ENCODE results near the gene OTOS. TPM values are rescaled to one million over a fixed set of nuclear protein-coding genes. Genes with fewer than 3 reads are reported as not detected.

The OTOS gene
- total RNA-seq, 2 experiments from 2014 or later, result not detected

DNA sequence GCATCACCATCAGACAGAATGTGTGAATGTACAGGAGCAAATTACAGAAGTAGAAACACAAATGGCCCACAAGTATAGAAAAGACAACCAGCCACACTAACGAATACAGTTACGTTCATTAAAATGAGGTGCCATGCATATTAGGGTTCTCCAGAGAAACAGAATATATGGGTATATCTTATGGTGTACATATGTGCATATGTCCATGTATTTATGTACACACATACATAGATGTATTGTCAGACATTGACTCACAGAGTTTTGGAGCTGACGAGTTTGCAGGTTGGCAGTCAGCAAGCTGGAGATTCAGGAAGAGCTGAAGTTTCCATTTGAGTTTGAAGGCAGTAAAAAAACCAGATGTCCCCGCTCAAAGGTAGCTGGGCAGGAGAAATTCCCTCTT lies 37.3 kb downstream of the OTOS start:
- H3K27ac Mint-ChIP-seq, result no peak overlapping the region
- H3K27me3 Mint-ChIP-seq, result peaks cover 28% of the 10 kb centered on the region
- POLR2A ChIA-PET, result no interaction called here
- intact Hi-C loops (cut with micrococcal nuclease), result no loop called here
- no peak for TF ChIP-seq CTCF (IDR thresholded peaks at IDR 0.05)
- ATAC-seq (no peak), DNase-seq (no peak)
- no peaks in the 10 kb centered on the region for H3K4me1 Mint-ChIP-seq (ENCODE audit: low read depth)
- H3K4me3 Mint-ChIP-seq, result no peak overlapping the region
- CTCF ChIA-PET, result no interaction called here
- no peaks in the 10 kb centered on the region for H3K36me3 Mint-ChIP-seq (ENCODE audit: low read depth)
- H3K9me3 Mint-ChIP-seq, result no peaks in the 10 kb centered on the region

DNA sequence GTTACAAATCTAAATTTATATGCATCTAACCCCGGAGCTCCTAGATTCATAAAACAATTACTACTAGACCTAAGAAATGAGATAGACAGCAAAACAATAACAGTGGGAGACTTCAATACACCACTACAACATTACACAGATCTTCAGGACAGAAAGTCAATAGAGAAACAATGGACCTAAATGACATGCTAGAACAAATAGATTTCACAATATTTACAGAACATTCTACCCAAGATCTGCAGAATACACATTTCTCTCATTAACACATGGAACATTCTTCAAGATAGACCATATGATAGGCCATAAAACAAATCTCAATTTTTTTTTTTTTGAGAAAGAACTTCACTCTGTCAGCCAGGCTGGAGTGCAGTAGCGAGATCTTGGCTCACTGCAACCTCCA lies 42.1 kb downstream of the OTOS start:
- Mint-ChIP-seq H3K9me3 (peaks cover 4% of the 10 kb centered on the region), H3K27ac (no peak overlapping the region), H3K36me3 (ENCODE audit: low read depth) (no peaks in the 10 kb centered on the region), H3K4me3 (no peak overlapping the region), H3K4me1 (ENCODE audit: low read depth) (no peaks in the 10 kb centered on the region), H3K27me3 (peaks cover 65% of the 10 kb centered on the region)
- no peak for DNase-seq
- CTCF ChIA-PET, result interaction anchor here (0.7 to 3.2 kb wide), 2 partner anchors 10 to 37 kb away, joined by 3 to 12 read pairs; no protein-coding TSS in a partner anchor
- ATAC-seq, result no peak
- POLR2A ChIA-PET, result no interaction called here
- no peak for TF ChIP-seq CTCF (IDR thresholded peaks at IDR 0.05)
- intact Hi-C loops (cut with micrococcal nuclease), result no loop called here

GRCh38 chr2:240095556-240096523 lies 44.6 kb downstream of the OTOS start:
- Mint-ChIP-seq H3K4me1 (ENCODE audit: low read depth) (no peaks in the 10 kb centered on the region), H3K4me3 (no peak overlapping the region), H3K27me3 (peaks cover 66% of the 10 kb centered on the region), H3K27ac (no peak overlapping the region), H3K36me3 (ENCODE audit: low read depth) (no peaks in the 10 kb centered on the region), H3K9me3 (peaks cover 4% of the 10 kb centered on the region)
- intact Hi-C loops (cut with micrococcal nuclease), result no loop called here
- DNase-seq (no peak), ATAC-seq (no peak)
- ChIA-PET CTCF (interaction anchor here (0.9 to 3.2 kb wide), 2 partner anchors 35 to 45 kb away, joined by 3 to 12 read pairs; no protein-coding TSS in a partner anchor), POLR2A (interaction anchor here (0.6 kb wide), 1 partner anchor 237 kb away, joined by 3 read pairs; no protein-coding TSS in a partner anchor)
- TF ChIP-seq CTCF (IDR thresholded peaks at IDR 0.05), result no peak

- no peak for ATAC-seq
- no peak for DNase-seq
- Mint-ChIP-seq H3K4me1 (ENCODE audit: low read depth) (no peaks in the 10 kb centered on the region), H3K4me3 (no peak overlapping the region), H3K36me3 (ENCODE audit: low read depth) (peaks cover 1% of the 10 kb centered on the region), H3K27ac (no peak overlapping the region), H3K9me3 (peaks cover 9% of the 10 kb centered on the region), H3K27me3 (peaks cover 37% of the 10 kb centered on the region)
- intact Hi-C loops (cut with micrococcal nuclease), result no loop called here
- ChIA-PET CTCF (interaction anchor here (0.6 to 1.3 kb wide), 2 partner anchors 16 to 351 kb away, joined by 3 read pairs; no protein-coding TSS in a partner anchor), POLR2A (no interaction called here)
- no peak for TF ChIP-seq CTCF (IDR thresholded peaks at IDR 0.05)
Observed at GRCh38 chr2:240089306-240089705, 51.2 kb downstream of the OTOS start.

Other genes with a start within 250 kb of the OTOS start
- 100 to 1,000 TPM; 148 to 155 TPM for gene NDUFA10, start 115.3 kb downstream of the OTOS start, total RNA-seq
- gene OR6B2, start 110.2 kb downstream of the OTOS start, total RNA-seq, result not detected
- gene OR6B3, start 87.1 kb downstream of the OTOS start, total RNA-seq, result not detected
- 100 to 1,000 TPM; 107 to 120 TPM for gene COPS9, start 4.4 kb downstream of the OTOS start, total RNA-seq